Placental pericyte (primary cell): ENCODE results near the gene TBX1. TPM values are rescaled to one million over a fixed set of nuclear protein-coding genes. Genes with fewer than 3 reads are reported as not detected.

Experiments
- total RNA-seq: library from RNA; depleted of rRNA; stranded (reverse); fragments of >200 nt; gene quantifications from 2 replicates; pipeline ENCODE4 v1.2.3, GENCODE V29; 2012

Gene TBX1
- total RNA-seq: not detected in 2 replicates

GRCh38 chr22:19760058-19760950, at the start of gene TBX1:
TSS of gene TBX1 (plus strand) at chr22:19760778. CDS start at chr22:19760844, 66 bp downstream.

GRCh38 chr22:19714312-19715187, 46.0 kb upstream of the TBX1 start, which contains the start of gene SEPTIN5:
TSS of gene SEPTIN5 (plus strand) at chr22:19714503. CDS start at chr22:19714589, 86 bp downstream.

GRCh38 chr22:19723232-19723982, 37.2 kb upstream of the TBX1 start, which contains the start of gene GP1BB:
TSS of gene GP1BB (plus strand) at chr22:19723539. CDS start at chr22:19723570, 31 bp downstream.

Other genes with a start within 250 kb of the TBX1 start
- 0.22 and 0.29 TPM in 2 replicates for gene CLDN5, start 236.4 kb upstream of the TBX1 start, total RNA-seq
- 17.0 and 61.9 TPM in 2 replicates for gene SEPTIN5, start 46.3 kb upstream of the TBX1 start, total RNA-seq
- 2.1 and 3.5 TPM in 2 replicates for gene GP1BB, start 37.2 kb upstream of the TBX1 start, total RNA-seq
- gene GNB1L, start 94.1 kb downstream of the TBX1 start, total RNA-seq: 4.8 and 9.6 TPM in 2 replicates
- 7.0 and 19.5 TPM in 2 replicates for gene RTL10, start 94.1 kb downstream of the TBX1 start, total RNA-seq
- gene COMT, start 181.0 kb downstream of the TBX1 start, total RNA-seq: 219 and 292 TPM in 2 replicates
- 22.3 and 28.8 TPM in 2 replicates for gene TXNRD2, start 181.0 kb downstream of the TBX1 start, total RNA-seq